Activated T-cell treated with anti-CD3 and anti-CD28 coated beads, Interleukin-2, amount 50 U/mL, for 72 hours (primary cell): Measurements from ENCODE around the gene AOC3. TPM values are rescaled to one million over a fixed set of nuclear protein-coding genes. Genes with fewer than 3 reads are reported as not detected.

Source experiments
- ATAC-seq, 2 donors: fragments of 150-1000 bp; cut with Tn5 transposase; replicated peaks in 1 of 2; 2 replicates each; pipeline ENCODE4 v1.10.0; 2021; ENCODE audit warnings: moderate library complexity in 2 of 2, mild to moderate bottlenecking in 1 of 2
- DNase-seq, 2 donors: peaks; one replicate each; pipeline ENCODE4 v3.0.0; 2021 to 2022; ENCODE audit warnings: mixed read lengths in 1 of 2
- H3K27ac Mint-ChIP-seq: one replicate; pipeline ENCODE4 v1.8.0; 2022; ENCODE audit warnings: mild to moderate bottlenecking, moderate library complexity, mixed read lengths
- H3K27me3 Mint-ChIP-seq: one replicate; pipeline ENCODE4 v1.8.0; 2022; ENCODE audit warnings: low read depth, mixed read lengths
- H3K36me3 Mint-ChIP-seq, 2 donors: one replicate each; pipeline ENCODE4 v1.8.0; 2022; ENCODE audit warnings: mixed read lengths in 2 of 2, mild to moderate bottlenecking in 1 of 2; ENCODE audit not compliant: insufficient read depth in 2 of 2
- H3K4me1 Mint-ChIP-seq: one replicate; pipeline ENCODE4 v1.8.0; 2022; ENCODE audit warnings: low read depth, mixed read lengths
- H3K4me3 Mint-ChIP-seq, 2 donors: one replicate each; pipeline ENCODE4 v1.8.0; 2022; ENCODE audit warnings: mild to moderate bottlenecking in 2 of 2, mixed read lengths in 2 of 2, moderate library complexity in 2 of 2
- H3K9me3 Mint-ChIP-seq, 2 donors: one replicate each; pipeline ENCODE4 v1.8.0; 2022; ENCODE audit warnings: mixed read lengths in 2 of 2
- total RNA-seq, 2 donors: library from RNA; stranded (reverse); gene quantifications; one replicate each; pipeline ENCODE4 v1.2.3, GENCODE V29; 2022

Gene AOC3
- total RNA-seq, result 1 to 10 TPM; 6.8 to 9.4 TPM

DNA sequence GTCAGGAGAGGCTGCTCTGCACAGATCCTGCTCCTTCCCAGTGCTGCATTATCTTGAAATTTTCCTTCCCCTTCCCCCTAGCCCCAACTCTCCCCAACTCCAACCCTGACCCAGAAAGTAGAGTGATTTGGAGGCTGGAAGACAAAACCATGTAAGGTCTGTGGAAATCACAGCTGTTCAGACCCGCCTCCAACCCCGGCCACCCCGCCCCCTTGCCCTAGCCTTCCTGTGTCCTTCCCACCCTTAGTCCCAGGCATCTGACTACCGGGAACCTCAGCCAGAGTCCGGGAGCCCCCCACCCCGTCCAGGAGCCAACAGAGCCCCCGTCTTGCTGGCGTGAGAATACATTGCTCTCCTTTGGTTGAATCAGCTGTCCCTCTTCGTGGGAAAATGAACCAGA, at the start of gene AOC3:
Gene AOC3 (plus strand): TSS at position 246 of the 400 bp plus-strand sequence. CDS start 145 bp downstream, at position 391.
- no peaks in the 10 kb centered on the region for H3K36me3 Mint-ChIP-seq
- no peaks in the 10 kb centered on the region for H3K27me3 Mint-ChIP-seq
- ATAC-seq (no peak), DNase-seq (no peak)
- H3K4me1 Mint-ChIP-seq, result peaks cover 14% of the 10 kb centered on the region
- no peaks in the 10 kb centered on the region for H3K9me3 Mint-ChIP-seq
- H3K27ac Mint-ChIP-seq, result no peak within 1 kb of the TSS
- no peak within 1 kb of the TSS for H3K4me3 Mint-ChIP-seq

DNA sequence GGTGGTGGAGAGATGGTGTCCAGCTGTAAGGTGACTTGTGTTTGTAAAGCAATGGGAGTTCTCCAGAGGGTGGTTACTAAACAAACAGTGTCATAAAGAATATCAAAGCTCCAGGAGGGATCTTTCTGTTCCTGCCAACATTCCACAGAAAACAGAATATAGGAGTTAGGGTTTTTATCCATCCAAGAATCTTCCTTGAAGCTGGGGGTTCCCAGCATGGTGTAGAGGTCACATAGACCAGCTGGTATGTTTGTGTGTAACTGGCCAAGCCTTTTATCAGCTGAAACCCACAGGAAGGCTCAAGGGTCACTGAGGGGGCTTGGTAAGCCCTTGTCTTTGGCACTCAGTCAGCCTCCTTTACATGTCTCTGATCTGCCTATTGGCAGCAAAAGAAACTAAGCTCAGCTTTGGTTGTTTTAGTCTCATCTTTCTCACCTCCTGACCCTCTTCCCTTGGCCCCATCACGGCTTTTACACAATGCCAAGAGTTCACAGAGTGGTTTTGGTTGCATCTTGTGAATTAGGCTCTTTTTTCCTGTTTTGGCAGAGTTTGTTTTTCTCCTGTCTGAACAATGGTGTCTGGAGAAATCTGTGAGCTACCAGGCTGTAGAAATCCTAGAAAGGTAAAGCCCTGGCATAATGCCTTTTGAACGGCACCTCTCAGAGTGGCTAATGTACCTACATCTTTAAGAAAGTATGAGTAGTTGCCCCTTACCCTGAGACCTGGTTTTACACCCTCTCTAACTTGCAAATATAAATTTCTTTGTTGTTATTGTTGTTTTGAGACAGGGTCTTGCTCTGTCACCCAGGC, 47.7 kb upstream of the AOC3 start:
- H3K4me3 Mint-ChIP-seq, result no peak overlapping the region
- H3K27ac Mint-ChIP-seq, result no peak overlapping the region
- H3K4me1 Mint-ChIP-seq, result peaks cover 10% of the 10 kb centered on the region
- H3K9me3 Mint-ChIP-seq, result peaks cover 0 to 2% of the 10 kb centered on the region in 2 donors
- DNase-seq (no peak), ATAC-seq (no peak)
- no peaks in the 10 kb centered on the region for H3K27me3 Mint-ChIP-seq
- peaks cover 0 to 4% of the 10 kb centered on the region in 2 donors for H3K36me3 Mint-ChIP-seq

DNA sequence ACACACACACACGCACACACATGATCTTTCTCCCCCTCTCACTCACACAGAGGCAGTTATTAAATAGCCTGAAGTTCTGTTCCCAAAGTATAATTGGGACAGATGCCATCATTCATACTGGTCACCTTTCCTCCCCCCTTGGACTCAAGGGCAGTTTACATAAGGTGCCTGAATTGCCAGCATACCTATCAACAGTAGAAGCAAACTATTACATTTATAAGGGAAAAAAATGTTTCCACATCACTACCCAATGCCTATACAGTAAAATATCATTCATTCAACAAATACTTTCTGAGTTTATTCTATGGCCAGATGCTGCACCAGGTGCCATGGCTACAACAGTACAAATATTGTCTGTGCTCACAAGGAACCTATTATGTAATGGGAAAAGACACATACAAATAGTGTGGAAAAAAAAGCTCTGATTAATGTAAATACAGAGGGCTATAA, 46.1 kb upstream of the AOC3 start:
- no peak overlapping the region for H3K27ac Mint-ChIP-seq
- H3K4me1 Mint-ChIP-seq, result no peaks in the 10 kb centered on the region
- no peaks in the 10 kb centered on the region for H3K9me3 Mint-ChIP-seq
- no peaks in the 10 kb centered on the region for H3K27me3 Mint-ChIP-seq
- DNase-seq, result no peak
- no peak overlapping the region for H3K4me3 Mint-ChIP-seq
- ATAC-seq, result no peak
- H3K36me3 Mint-ChIP-seq, result peaks cover 0 to 1% of the 10 kb centered on the region in 2 donors

GRCh38 chr17:42806249-42806648, 44.8 kb upstream of the AOC3 start:
- H3K9me3 Mint-ChIP-seq, result no peaks in the 10 kb centered on the region
- H3K36me3 Mint-ChIP-seq, result peaks cover 4 to 8% of the 10 kb centered on the region in 2 donors
- H3K27ac Mint-ChIP-seq, result no peak overlapping the region
- ATAC-seq (no peak), DNase-seq (no peak)
- H3K27me3 Mint-ChIP-seq, result no peaks in the 10 kb centered on the region
- no peaks in the 10 kb centered on the region for H3K4me1 Mint-ChIP-seq
- H3K4me3 Mint-ChIP-seq, result no peak overlapping the region

DNA sequence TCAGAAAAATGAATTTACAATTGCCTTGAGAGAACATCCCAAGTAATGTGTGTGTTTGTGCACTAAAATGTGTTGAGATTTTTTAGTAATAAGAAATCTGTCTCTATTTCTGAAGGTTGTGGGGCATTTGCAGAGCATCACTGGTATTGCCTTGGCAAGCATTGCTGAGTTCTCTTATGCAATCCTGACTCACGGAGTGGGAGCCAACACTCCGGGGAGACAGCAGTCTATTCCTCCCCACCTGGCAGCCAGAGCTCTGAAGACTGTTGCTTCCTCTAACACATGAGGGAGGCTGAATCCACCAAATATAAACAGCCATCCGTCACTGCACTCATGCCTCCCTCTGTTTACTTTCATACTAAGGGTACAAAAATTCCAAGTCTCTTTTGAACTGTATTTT, 41.7 kb upstream of the AOC3 start:
- peaks cover 8 to 17% of the 10 kb centered on the region in 2 donors for H3K36me3 Mint-ChIP-seq
- no peaks in the 10 kb centered on the region for H3K27me3 Mint-ChIP-seq
- H3K27ac Mint-ChIP-seq, result no peak overlapping the region
- H3K4me3 Mint-ChIP-seq, result no peak overlapping the region
- ATAC-seq (no peak), DNase-seq (no peak)
- H3K9me3 Mint-ChIP-seq, result no peaks in the 10 kb centered on the region
- no peaks in the 10 kb centered on the region for H3K4me1 Mint-ChIP-seq

- Mint-ChIP-seq H3K27ac (no peak overlapping the region), H3K9me3 (no peaks in the 10 kb centered on the region), H3K4me3 (no peak overlapping the region), H3K27me3 (no peaks in the 10 kb centered on the region), H3K36me3 (peaks cover 19 to 41% of the 10 kb centered on the region in 2 donors), H3K4me1 (no peaks in the 10 kb centered on the region)
- ATAC-seq (no peak), DNase-seq (no peak)
These were observed 36.2 kb upstream of the AOC3 start for GRCh38 chr17:42814633-42815399.

GRCh38 chr17:42817866-42818265, 33.1 kb upstream of the AOC3 start:
- Mint-ChIP-seq H3K4me1 (peaks cover 13% of the 10 kb centered on the region), H3K27ac (no peak overlapping the region), H3K27me3 (no peaks in the 10 kb centered on the region), H3K4me3 (no peak overlapping the region), H3K9me3 (no peaks in the 10 kb centered on the region), H3K36me3 (peaks cover 15 to 43% of the 10 kb centered on the region in 2 donors)
- ATAC-seq, result no peak
- no peak for DNase-seq

DNA sequence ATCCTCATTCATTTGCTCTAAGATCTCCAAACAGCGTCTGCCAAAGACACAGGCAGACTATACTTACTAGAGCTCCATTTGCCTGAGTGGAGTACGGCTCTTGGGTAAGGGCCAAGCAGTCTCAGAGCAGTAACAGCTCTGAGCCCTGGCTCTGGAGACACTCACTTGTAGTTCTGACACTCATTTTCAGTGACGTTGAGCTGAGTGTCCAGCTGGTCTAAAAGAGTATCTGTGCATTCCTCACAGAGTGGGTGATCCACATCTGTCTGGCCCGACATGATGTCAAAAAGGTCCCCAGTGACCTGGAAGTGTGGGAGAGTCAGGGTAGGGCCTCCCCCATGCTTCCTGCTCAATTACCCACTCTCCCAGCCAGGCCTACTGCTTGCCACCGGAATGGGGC, 32.6 kb upstream of the AOC3 start:
- Mint-ChIP-seq H3K27ac (no peak overlapping the region), H3K36me3 (peaks cover 15 to 43% of the 10 kb centered on the region in 2 donors)

GRCh38 chr17:42819939-42820535, 31.0 kb upstream of the AOC3 start:
- Mint-ChIP-seq H3K4me3 (no peak overlapping the region), H3K36me3 (peaks cover 10 to 37% of the 10 kb centered on the region in 2 donors), H3K27ac (no peak overlapping the region), H3K4me1 (peaks cover 20% of the 10 kb centered on the region), H3K9me3 (no peaks in the 10 kb centered on the region), H3K27me3 (no peaks in the 10 kb centered on the region)
- ATAC-seq, result peak; percentile 27 to 33
- DNase-seq, result peak; percentile 73 to 77

More for the DNA sequence above, 32.6 kb upstream of the AOC3 start:
- ATAC-seq (no peak), DNase-seq (no peak)
- no peaks in the 10 kb centered on the region for H3K9me3 Mint-ChIP-seq
- peaks cover 14% of the 10 kb centered on the region for H3K4me1 Mint-ChIP-seq
- no peak overlapping the region for H3K4me3 Mint-ChIP-seq
- no peaks in the 10 kb centered on the region for H3K27me3 Mint-ChIP-seq

- no peak for DNase-seq
- H3K36me3 Mint-ChIP-seq, result peaks cover 5 to 32% of the 10 kb centered on the region in 2 donors
- no peak overlapping the region for H3K27ac Mint-ChIP-seq
- H3K9me3 Mint-ChIP-seq, result no peaks in the 10 kb centered on the region
- H3K27me3 Mint-ChIP-seq, result no peaks in the 10 kb centered on the region
- H3K4me3 Mint-ChIP-seq, result no peak overlapping the region
- peaks cover 20% of the 10 kb centered on the region for H3K4me1 Mint-ChIP-seq
- ATAC-seq, result no peak
These were observed 29.8 kb upstream of the AOC3 start for GRCh38 chr17:42821176-42821575.

GRCh38 chr17:42827472-42827871, 23.5 kb upstream of the AOC3 start:
- H3K4me3 Mint-ChIP-seq, result no peak overlapping the region
- H3K4me1 Mint-ChIP-seq, result peaks cover 18% of the 10 kb centered on the region
- peaks cover 3% of the 10 kb centered on the region in 2 donors for H3K36me3 Mint-ChIP-seq
- ATAC-seq (no peak), DNase-seq (no peak)
- H3K27ac Mint-ChIP-seq, result no peak overlapping the region
- H3K9me3 Mint-ChIP-seq, result no peaks in the 10 kb centered on the region
- H3K27me3 Mint-ChIP-seq, result peaks cover 11% of the 10 kb centered on the region

DNA sequence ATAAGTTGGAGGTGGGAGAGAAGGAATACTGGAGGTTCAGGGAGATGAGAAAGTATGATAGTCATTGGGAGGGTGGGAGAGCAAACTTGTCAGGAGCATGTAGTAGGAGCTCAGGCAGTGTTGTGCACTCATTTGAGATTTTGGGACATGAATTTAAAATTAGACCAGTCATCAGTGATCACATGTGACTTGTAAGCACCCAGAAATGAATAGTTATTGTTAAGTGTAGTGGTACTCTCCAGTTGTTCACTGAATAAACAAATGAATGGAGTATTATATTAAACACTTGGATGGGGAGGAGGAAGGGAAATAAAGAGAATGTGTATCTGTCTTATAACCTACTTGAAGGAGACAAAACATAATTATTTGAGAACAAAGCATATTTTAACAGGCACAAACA, 20.0 kb upstream of the AOC3 start:
- H3K27ac Mint-ChIP-seq, result no peak overlapping the region

More for the DNA sequence above, 20.0 kb upstream of the AOC3 start:
- Mint-ChIP-seq H3K36me3 (peaks cover 2 to 3% of the 10 kb centered on the region in 2 donors), H3K27me3 (peaks cover 11% of the 10 kb centered on the region), H3K9me3 (no peaks in the 10 kb centered on the region), H3K4me1 (peaks cover 28% of the 10 kb centered on the region), H3K4me3 (no peak overlapping the region)
- DNase-seq (no peak), ATAC-seq (no peak)
